Bone marrow (tissue), 2 donors: ENCODE data around the gene OTUB2.

Experiments used
- DNase-seq, 2 donors: peaks; one replicate each; lab custom pipeline; 2025; lab: John Stamatoyannopoulos, UW

Gene OTUB2

GRCh38 chr14:93997082-93997481 lies 29.1 kb upstream of the OTUB2 start, which contains the start of gene CCDC197:
Gene CCDC197 (plus strand): TSS chr14:93997301. CDS start chr14:93998132, 831 bp downstream.
- no peak for DNase-seq

DNA sequence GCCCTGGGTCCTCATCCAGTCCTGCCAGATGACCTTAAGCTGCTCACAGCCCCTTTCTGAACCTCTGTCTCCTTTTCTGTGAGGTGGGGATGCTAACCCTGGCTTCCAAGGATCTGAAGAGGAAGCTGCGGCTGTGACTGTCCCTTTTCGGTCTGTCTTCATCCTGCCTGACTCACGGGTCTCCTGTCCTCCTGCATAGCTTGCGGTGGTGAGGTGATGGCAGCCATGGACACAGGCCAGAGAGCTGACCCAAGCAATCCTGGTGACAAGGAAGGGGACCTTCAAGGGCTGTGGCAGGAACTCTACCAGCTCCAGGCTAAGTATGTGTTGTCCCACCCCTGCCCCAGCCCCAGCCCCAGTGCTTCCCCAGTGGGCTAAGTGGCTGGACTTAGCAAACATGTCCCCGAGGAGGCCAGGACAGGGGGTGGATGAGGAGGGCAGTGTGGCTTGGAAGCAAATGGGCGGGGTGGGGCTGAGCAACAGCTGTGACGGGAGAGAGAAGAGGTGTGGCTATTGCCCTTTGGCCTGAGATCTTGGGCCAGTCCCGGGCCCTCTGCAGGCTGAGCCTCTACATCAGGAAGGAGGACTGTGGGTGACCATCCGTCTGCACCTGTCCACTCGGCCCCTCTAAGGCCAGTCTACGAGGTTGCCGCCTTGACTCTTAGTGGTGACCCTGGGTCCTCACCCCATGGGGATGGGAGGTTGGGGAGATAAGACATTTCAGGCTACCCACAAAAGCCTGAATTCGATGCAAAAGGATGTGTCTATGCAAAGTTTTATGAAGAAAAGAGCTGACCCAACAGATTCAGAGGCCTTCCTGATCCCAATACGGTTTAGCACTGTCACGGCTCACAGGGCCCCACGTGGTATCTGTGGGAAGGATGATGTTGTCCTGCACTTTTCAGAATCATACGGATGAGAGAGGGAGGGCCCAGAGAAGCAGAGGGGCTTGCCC lies 27.9 kb upstream of the OTUB2 start:
- DNase-seq: no peak

DNA sequence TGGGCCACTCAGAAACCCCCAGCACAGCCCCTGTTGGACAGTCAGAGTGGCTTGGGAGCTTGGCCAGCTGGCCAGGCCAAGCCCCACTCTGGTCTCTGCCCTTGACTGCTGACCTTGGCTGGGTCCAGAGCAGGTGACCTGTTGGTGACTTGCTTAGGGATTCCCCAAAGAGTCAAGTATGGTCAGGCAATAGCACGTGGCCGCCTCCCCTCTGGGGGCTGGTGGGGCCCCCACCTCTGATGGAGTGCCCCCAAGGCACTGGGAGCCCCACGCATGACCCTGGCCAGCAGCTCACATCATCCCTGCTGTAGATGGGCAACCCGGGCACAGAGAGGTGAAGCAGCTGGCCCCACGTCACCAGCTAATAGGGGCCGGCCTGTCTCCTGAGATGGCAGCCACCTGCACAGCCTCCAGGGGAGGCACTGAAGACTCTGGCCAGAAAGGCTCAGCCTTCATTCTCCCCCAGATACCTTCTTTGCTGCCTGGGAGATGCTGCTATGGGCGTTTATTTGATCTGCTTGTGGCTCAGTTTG lies 27.2 kb upstream of the OTUB2 start:
- no peak for DNase-seq

- no peak for DNase-seq
Observed at GRCh38 chr14:93999573-93999972, 26.6 kb upstream of the OTUB2 start.

DNA sequence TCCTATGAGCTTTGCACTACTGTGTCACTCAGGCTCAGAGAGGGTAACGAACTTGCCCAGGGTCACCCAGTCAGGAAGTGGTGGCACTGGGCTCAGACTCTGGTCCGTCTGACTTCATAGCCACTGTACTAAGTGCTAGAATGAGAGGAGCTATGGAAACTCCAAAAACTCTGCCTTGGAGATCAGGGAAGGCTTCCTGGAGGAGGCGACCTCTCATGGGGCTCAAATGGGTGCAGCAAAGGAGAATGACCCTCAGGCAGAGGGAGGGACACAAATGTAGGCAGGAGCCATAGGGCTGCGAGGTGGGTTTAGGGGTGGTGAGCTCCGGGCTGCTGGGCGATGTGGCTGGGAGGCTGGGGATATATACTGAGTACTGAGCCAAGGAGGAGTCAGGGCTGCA lies 25.9 kb upstream of the OTUB2 start:
- DNase-seq: no peak

- no peak for DNase-seq
Observed at GRCh38 chr14:94001016-94001415, 25.1 kb upstream of the OTUB2 start.

DNA sequence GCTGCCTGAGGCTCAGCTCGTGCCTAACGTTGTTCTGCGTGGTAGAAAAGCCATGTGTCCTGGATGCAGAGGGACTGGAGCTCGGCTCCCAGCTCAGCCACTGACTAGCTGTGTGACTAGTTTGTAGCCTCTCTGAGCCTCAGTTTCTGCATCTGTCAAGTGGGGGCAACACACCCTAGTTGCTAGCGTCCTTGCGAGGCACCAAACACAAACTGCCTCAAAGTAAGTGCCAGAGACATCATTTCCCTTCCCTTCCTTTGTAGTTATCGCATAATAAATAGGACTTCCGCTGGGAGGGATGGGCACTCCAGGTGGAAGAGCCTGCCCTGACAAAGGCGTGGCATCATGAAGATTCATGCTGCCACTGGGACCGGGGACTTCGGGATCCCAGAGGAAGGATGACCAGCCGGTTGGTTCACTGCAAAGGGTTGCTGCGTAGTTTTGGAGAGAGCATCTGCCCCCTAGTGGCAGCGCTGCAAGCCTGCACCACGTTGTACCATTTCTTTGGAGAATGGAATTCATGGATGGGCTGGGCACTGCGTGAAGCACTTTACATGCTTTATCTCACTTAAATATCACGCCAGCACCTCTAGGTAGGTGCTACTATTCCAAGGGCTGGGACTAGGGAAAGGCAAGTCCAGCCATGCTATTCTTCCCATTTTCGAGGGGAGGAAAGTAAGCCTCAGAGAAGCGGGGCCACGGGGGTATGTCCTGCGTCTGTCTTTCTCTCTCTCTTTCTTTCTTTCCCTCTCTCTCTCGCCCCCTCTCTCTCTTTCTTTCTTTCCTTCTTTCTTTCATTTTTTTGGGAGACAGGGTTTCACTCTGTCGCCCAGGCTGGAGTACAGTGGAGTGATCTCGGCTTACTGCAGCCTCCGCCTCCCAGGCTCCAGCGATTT lies 24.4 kb upstream of the OTUB2 start:
- DNase-seq: peak; percentile 5 to 24

GRCh38 chr14:94003397-94003796 lies 22.7 kb upstream of the OTUB2 start:
- no peak for DNase-seq

DNA sequence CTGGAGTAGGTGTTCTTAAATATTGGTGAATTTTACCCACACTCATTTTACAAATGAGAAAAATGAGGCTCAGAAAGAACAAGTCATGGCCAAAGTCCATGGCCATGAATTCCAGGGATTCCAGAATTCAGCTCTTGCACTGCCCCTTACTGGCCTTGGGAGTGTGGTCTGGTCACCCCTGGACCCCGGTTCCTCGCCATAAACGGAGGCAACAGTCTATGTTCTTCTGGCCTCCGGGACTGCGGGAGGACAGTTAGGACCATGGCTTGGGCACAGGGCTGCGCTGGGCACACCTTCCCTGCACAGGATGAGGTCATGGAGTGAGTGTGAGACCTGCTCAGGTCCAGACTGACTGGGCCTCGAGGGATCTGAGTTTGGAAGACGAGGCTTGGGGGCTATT lies 22.1 kb upstream of the OTUB2 start:
- no peak for DNase-seq

DNA sequence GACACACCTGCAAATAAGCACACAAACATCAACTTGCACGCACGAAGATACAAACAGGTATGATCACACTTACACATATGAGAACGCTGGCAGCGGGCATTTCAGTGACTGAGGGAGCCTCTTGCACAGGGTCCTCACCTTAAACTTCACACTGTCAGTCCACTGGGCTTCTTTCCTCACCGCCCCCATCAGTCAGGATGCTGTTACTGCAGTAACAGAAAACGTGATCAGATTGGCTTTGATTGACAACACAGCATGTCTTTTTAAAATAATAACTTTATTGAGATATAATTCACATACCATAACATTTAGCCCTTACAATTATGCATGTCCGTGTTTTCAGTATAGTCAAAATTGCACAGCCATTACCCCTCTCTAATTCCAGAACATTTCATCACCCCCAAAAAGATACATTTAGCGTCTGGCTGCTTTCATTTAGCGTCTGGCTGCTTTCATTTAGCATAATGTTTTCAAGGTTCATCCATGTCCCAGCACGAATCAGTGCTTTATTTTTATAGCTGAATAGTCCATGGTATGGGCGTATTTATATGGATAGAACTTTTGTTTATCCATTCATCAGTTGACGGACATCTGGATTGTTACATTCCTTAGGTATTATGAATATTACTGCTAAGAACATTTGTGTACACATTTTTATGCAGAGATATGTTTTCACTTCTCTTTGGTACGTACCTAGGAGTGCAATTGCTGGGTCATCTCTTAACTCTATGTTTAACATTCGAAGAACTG lies 20.6 kb upstream of the OTUB2 start:
- no peak for DNase-seq

GRCh38 chr14:94008234-94008633 lies 17.9 kb upstream of the OTUB2 start:
- DNase-seq: no peak

DNA sequence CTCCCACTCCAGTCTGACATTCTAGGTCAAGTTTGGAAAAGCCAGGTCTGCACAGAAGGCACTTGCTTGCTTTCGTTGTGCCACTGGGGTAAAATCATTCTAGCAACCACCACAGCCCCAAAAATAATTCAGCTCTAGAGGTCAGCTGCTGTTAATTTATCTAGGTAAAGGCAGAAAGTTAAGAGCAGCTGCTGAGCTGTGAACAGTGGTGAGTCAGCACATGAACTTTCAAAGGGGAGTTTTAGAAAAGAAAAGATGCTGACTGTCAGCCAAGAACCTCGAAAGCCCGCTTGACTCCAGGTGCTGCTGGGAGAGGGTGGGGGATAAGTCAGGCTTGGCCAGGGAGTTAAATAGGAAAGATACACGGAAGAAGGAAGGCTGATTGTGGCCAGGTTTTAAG lies 16.4 kb upstream of the OTUB2 start:
- no peak for DNase-seq

GRCh38 chr14:94010625-94011024 lies 15.5 kb upstream of the OTUB2 start:
- DNase-seq: no peak

DNA sequence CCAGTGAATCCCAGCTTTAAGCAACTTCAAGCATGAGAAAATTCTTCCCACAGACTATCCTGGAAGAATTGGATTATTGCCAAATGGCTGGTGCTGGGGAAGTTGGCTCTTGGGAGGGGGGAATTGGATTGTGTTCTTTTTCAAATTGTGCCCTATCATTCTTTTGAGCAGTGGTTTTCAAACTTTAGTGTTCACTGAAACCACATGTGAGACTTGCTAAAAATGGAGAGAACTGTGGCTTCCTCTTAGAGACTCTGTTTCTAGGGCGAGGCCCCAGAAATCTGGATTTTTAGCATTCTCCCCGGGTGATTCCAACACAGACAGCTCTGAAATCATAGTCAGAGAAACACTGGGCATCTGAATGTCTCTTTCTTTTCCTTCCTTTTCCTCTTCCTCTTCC lies 14.3 kb upstream of the OTUB2 start:
- DNase-seq: no peak

DNA sequence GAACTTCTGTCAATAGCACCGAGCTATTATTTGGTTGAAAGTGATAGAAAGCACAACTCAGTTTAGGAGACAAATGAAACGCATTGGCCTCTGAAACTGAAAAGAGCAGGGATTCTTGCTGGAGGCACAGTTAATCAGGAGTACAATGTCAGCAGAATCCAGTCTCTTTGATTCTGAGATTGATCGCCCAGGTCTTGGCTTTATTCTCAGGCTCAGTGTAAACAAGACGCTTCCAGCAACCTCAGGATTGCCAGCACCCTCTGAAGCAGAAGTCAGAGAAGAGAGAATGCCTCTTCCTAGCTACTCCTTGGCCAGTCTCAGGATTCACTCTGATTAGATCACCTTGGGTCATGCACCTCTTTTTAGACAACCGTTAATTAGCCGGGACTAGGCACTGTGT lies 11.8 kb upstream of the OTUB2 start:
- no peak for DNase-seq

GRCh38 chr14:94015223-94015622 lies 10.9 kb upstream of the OTUB2 start:
- no peak for DNase-seq

DNA sequence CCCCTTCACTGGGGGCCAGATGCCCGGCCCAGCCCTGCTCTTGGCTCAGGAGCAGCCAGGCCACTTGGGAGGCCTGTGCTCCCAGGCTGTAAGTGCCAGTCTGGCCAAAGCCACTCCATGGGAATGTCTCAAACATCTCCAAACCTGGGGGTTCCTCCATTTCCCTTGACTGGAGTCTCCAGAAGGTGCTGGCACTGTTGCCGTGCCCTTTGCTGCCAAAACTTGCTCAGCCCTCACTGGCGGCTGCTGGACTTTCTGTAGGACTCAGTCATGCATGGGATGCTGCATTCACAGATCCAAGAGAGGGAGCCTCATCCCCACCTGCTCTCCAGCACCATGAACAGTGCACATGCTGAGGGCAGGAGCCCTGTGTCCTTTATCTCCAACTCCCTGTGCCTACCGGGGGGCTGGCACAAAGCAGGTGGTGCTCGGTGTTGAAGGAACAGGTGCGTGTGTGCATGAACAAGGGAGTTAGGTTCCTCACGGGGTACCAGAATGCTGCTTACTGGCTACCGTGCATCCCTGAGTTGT lies 9.6 kb upstream of the OTUB2 start:
- no peak for DNase-seq

GRCh38 chr14:94018308-94018707 lies 7.8 kb upstream of the OTUB2 start:
- no peak for DNase-seq

DNA sequence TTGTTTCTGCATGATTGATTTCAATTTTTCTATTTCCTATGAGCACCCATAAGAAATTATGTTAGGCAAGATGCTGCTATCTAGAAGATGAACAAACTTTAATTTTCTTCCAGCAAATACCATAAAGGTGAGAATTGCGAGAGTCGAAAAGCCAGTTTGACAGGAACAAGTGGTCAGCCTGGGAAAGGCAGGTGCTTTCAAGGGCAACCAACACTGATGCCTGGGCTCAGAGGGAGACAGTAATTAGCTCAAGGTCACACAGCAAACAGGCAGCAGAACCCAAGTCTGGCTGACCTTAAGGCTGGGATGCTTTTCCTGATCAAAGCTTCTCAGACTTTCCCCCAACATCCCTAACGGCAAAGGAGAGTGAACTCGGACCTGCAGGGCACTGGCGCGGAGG lies 6.8 kb upstream of the OTUB2 start:
- no peak for DNase-seq

GRCh38 chr14:94020267-94020666 lies 5.9 kb upstream of the OTUB2 start:
- DNase-seq: no peak

- no peak for DNase-seq
Observed at GRCh38 chr14:94021001-94021400, 5.1 kb upstream of the OTUB2 start.
